ENCODE measurements around the gene ABCB10. TPM values are rescaled to one million over a fixed set of nuclear protein-coding genes. Genes with fewer than 3 reads are reported as not detected.
"Not testable (repeated sequence)": the region's sequence is repeated elsewhere in the genome, so short reads cannot be mapped to it uniquely, and the experiment has no call there.

The ABCB10 gene
- total RNA-seq, 4 donors from 2014 or later: 16.5 to 41.0 (median 20.9) TPM

GRCh38 chr1:229597877-229598276 is 39.4 kb upstream of the ABCB10 start:
- no peaks in the 10 kb centered on the region for H3K9me3 ChIP-seq
- peaks cover 0 to 37% (median 0%) of the 10 kb centered on the region in 3 donors for H3K36me3 ChIP-seq
- H3K4me1 ChIP-seq: no peaks in the 10 kb centered on the region
- H3K27me3 ChIP-seq: no peaks in the 10 kb centered on the region
- peak overlapping the region in 3 of 4 donors; percentile 3 to 74 (median 73) for H3K27ac ChIP-seq
- no peak for DNase-seq
- no peak overlapping the region for H3K4me3 ChIP-seq
- TF ChIP-seq CTCF (IDR thresholded peaks at IDR 0.05) (no peak), POLR2A (IDR thresholded peaks at IDR 0.05) (no peak)

- Histone ChIP-seq H3K4me3 (no peak overlapping the region), H3K27ac (peak overlapping the region in 3 of 4 donors; percentile 25 to 74 (median 73)), H3K4me1 (no peaks in the 10 kb centered on the region), H3K27me3 (no peaks in the 10 kb centered on the region), H3K36me3 (peaks cover 0 to 37% (median 0%) of the 10 kb centered on the region in 3 donors), H3K9me3 (no peaks in the 10 kb centered on the region)
- no peak for TF ChIP-seq POLR2A (IDR thresholded peaks at IDR 0.05)
- no peak for TF ChIP-seq CTCF (IDR thresholded peaks at IDR 0.05)
- no peak for DNase-seq
Observed at GRCh38 chr1:229596925-229597699, 38.6 kb upstream of the ABCB10 start.

- not testable (repeated sequence) for DNase-seq, H3K4me3 ChIP-seq, H3K9me3 ChIP-seq, H3K4me1 ChIP-seq, H3K27me3 ChIP-seq
- H3K36me3 ChIP-seq: peaks cover 0 to 25% (median 0%) of the 10 kb centered on the region in 3 donors
- peak overlapping the region in 1 of 4 donors; percentile 73 for H3K27ac ChIP-seq
Observed at GRCh38 chr1:229595876-229596275, 37.4 kb upstream of the ABCB10 start.

- DNase-seq: no peak
- no peak overlapping the region for H3K27ac ChIP-seq
- H3K27me3 ChIP-seq: no peaks in the 10 kb centered on the region
- no peaks in the 10 kb centered on the region for H3K4me1 ChIP-seq
- no peak overlapping the region for H3K4me3 ChIP-seq
- TF ChIP-seq CTCF (IDR thresholded peaks at IDR 0.05): no peak
- no peak for TF ChIP-seq POLR2A (IDR thresholded peaks at IDR 0.05)
- H3K36me3 ChIP-seq: peaks cover 0 to 25% (median 0%) of the 10 kb centered on the region in 3 donors
- no peaks in the 10 kb centered on the region for H3K9me3 ChIP-seq
Observed at GRCh38 chr1:229594227-229595008, 35.9 kb upstream of the ABCB10 start.

- TF ChIP-seq CTCF (IDR thresholded peaks at IDR 0.05): no peak
- no peak for TF ChIP-seq POLR2A (IDR thresholded peaks at IDR 0.05)
- no peak for DNase-seq
- H3K9me3 ChIP-seq: no peaks in the 10 kb centered on the region
- H3K4me1 ChIP-seq: no peaks in the 10 kb centered on the region
- no peak overlapping the region for H3K4me3 ChIP-seq
- H3K27ac ChIP-seq: no peak overlapping the region
- no peaks in the 10 kb centered on the region for H3K27me3 ChIP-seq
- H3K36me3 ChIP-seq: peaks cover 0 to 25% (median 0%) of the 10 kb centered on the region in 3 donors
Observed at GRCh38 chr1:229593800-229594199, 35.3 kb upstream of the ABCB10 start.

GRCh38 chr1:229590119-229590518 is 31.6 kb upstream of the ABCB10 start:
- H3K36me3 ChIP-seq: peaks cover 0 to 25% (median 0%) of the 10 kb centered on the region in 3 donors
- H3K27ac ChIP-seq: no peak overlapping the region
- H3K4me1 ChIP-seq: no peaks in the 10 kb centered on the region
- H3K4me3 ChIP-seq: no peak overlapping the region
- H3K27me3 ChIP-seq: no peaks in the 10 kb centered on the region
- TF ChIP-seq CTCF (IDR thresholded peaks at IDR 0.05): no peak
- no peak for TF ChIP-seq POLR2A (IDR thresholded peaks at IDR 0.05)
- no peak for DNase-seq
- no peaks in the 10 kb centered on the region for H3K9me3 ChIP-seq

All from Peyer's patch (tissue), 4 donors.